ENCODE results near the gene PHC2. TPM values are rescaled to one million over a fixed set of nuclear protein-coding genes. Genes with fewer than 3 reads are reported as not detected.

PHC2 gene
- total RNA-seq, 1 donor from 2014 or later = 124 TPM

DNA sequence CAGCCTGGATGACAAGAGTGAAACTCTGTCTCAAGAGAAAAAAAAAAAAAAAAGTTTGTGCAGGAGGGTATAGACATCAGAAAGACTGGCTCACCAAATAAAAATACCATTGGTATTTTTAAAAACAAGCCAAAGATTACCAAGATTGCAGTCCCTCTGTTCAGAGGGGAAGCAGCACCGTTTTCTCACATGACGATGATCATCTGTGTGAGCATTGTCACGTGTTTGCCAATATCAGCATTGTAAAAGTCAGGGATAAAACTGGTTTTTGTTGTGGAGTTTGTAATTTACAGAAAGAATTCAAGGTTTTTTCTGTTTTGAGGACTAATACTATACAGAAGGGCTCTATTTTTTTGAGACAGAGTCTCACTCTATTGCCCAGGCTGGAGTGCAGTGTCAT is 148.1 kb downstream of the PHC2 start:
- Histone ChIP-seq H3K4me3 (no peak overlapping the region), H3K27ac (no peak overlapping the region), H3K27me3 (no peaks in the 10 kb centered on the region), H3K9me3 (no peaks in the 10 kb centered on the region), H3K36me3 (peaks cover 88% of the 10 kb centered on the region), H3K4me1 (no peaks in the 10 kb centered on the region)
- intact Hi-C loops (cut with DNase I) = no loop called here
- ATAC-seq (no peak), DNase-seq (no peak)
- TF ChIP-seq, protein P1, sequence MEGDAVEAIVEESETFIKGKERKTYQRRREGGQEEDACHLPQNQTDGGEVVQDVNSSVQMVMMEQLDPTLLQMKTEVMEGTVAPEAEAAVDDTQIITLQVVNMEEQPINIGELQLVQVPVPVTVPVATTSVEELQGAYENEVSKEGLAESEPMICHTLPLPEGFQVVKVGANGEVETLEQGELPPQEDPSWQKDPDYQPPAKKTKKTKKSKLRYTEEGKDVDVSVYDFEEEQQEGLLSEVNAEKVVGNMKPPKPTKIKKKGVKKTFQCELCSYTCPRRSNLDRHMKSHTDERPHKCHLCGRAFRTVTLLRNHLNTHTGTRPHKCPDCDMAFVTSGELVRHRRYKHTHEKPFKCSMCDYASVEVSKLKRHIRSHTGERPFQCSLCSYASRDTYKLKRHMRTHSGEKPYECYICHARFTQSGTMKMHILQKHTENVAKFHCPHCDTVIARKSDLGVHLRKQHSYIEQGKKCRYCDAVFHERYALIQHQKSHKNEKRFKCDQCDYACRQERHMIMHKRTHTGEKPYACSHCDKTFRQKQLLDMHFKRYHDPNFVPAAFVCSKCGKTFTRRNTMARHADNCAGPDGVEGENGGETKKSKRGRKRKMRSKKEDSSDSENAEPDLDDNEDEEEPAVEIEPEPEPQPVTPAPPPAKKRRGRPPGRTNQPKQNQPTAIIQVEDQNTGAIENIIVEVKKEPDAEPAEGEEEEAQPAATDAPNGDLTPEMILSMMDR (IDR thresholded peaks at IDR 0.05) = no peak

DNA sequence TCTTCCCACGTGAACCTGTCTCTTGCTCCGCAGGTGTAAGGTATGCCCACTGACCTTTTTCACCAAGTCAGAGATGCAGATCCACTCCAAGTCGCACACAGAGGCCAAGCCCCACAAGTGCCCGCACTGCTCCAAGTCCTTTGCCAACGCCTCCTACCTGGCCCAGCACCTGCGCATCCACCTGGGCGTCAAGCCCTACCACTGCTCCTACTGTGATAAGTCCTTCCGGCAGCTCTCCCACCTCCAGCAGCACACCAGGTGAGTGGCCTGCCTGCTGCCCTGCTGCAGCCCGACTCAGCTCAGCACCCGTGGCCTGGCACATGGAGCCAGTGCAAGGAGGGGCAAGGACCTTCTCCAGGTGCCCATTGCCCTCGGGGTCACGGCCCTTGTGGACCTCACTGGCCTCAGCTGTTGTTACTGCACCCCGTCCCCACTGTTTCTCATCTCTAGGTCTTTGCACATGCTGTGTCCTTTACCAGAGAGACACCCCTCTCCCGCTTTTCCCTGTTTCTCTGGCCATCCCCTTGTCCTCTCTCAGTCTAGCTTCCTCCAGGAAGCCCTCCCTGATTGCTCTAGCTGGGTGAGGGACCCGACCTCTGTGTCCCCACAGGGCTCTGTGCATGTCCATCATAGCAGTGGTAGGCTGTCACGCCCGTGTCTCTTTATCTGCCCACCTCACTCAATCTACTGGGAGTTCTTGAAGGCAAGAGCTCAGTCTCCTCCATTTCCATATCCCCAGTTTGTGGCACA is 149.2 kb downstream of the PHC2 start:
- Histone ChIP-seq H3K36me3 (peaks cover 89% of the 10 kb centered on the region), H3K27ac (no peak overlapping the region), H3K4me1 (no peaks in the 10 kb centered on the region), H3K27me3 (no peaks in the 10 kb centered on the region), H3K4me3 (no peak overlapping the region), H3K9me3 (no peaks in the 10 kb centered on the region)
- intact Hi-C loops (cut with DNase I) = no loop called here
- ATAC-seq (peak; percentile 8), DNase-seq (peak; percentile 48)
- TF ChIP-seq, protein P1 (IDR thresholded peaks at IDR 0.05) = no peak

DNA sequence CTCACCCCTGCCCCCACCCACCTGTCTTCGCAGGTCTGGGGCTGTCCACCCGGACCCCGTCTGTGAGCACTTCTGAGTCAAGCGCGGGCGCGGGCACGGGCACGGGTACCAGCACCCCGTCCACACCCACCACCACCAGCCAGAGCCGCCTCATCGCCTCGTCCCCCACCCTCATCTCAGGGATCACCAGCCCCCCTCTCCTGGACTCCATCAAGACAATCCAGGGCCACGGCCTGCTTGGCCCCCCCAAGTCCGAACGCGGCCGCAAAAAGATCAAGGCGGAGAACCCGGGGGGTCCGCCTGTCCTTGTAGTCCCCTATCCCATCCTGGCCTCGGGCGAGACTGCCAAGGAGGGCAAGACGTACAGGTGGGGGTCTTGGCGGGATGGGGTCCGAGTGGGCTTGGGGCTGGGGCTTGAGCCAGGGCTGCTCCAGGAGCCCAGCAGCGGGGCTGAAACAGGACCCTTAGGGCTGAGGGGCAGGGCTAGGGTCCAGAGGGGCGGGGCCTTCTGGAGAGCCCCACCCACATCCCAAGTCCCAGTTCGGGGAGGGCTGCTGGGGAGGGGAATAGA is 150.7 kb downstream of the PHC2 start:
- Histone ChIP-seq H3K4me1 (no peaks in the 10 kb centered on the region), H3K9me3 (no peaks in the 10 kb centered on the region), H3K27ac (no peak overlapping the region), H3K27me3 (no peaks in the 10 kb centered on the region), H3K4me3 (no peak overlapping the region), H3K36me3 (peaks cover 80% of the 10 kb centered on the region)
- peak; percentile 57 for DNase-seq
- intact Hi-C loops (cut with DNase I) = no loop called here
- TF ChIP-seq, protein P1 (IDR thresholded peaks at IDR 0.05) = no peak
- peak; percentile 21 for ATAC-seq

DNA sequence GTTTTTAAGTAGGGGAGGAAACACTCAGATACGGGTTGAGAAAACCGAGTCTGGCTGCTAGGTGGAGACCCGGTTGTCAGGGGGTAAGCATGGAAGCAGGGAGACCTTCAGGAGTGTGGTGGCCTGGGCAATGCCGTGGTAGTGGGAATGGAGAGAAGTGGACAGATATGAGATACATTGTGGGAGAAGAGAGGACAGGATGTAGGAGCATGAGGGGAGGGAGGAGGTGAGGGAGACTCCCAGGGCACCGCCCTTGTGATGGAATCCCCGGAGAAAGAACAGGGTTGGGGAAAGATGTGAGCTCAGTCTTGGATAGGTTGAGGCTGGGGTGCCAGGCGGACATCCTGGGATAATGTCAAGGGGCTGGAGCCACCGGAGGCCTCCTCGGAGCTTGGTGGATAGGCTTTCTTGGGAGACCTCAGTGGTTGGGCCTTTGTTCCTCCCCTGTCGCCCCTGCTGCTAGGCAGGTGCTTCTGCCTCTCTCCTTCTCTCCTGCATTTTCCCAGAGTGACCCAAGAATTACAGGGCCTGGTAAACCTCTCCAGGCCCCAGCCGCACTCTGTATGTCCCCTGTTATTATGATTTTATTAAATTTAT is 153.3 kb downstream of the PHC2 start:
- H3K27me3 ChIP-seq = no peaks in the 10 kb centered on the region
- no peaks in the 10 kb centered on the region for H3K9me3 ChIP-seq
- intact Hi-C loops (cut with DNase I) = no loop called here
- ATAC-seq (no peak), DNase-seq (peak; percentile 52)
- H3K27ac ChIP-seq = no peak overlapping the region
- no peaks in the 10 kb centered on the region for H3K4me1 ChIP-seq
- no peak overlapping the region for H3K4me3 ChIP-seq
- TF ChIP-seq, protein P1 (IDR thresholded peaks at IDR 0.05) = no peak
- H3K36me3 ChIP-seq = peaks cover 55% of the 10 kb centered on the region

DNA sequence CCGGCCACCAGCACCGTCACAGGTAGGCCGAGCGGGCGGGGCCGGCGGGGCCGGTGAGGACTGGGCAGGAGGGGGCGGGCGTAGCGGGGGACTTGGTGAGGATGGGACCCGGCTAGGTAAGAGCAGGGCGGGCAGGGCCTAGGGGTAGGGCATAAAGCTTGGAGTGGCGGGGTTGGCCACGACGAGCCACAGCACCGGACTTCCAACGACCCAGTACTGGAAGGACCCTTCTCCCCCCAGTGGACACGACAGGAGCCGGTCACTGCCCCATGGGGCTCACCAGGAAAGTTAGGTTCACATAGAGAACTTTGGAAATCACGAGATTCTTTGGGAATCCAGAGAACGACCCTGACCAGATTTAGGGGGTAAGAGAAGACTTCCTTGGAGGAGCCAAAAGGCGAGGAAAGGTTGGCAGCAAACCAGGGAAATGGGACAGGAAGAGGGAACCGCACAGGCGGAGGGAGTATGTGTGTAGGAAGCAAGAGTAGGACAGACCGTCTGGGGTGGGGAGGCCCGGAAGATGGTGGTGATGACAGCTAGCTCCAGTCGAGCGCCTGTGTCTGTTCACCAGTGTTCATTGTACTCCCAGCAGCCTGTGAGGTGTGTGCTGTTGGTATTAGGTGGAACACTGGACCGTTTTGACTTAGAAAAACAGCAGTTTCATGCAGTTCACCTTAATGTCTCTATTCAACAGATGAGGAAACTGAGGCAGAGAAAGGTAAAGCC is 154.2 kb downstream of the PHC2 start:
- intact Hi-C loops (cut with DNase I) = no loop called here
- Histone ChIP-seq H3K4me1 (no peaks in the 10 kb centered on the region), H3K27ac (no peak overlapping the region), H3K4me3 (no peak overlapping the region), H3K9me3 (no peaks in the 10 kb centered on the region), H3K36me3 (peaks cover 47% of the 10 kb centered on the region), H3K27me3 (no peaks in the 10 kb centered on the region)
- TF ChIP-seq, protein P1 (IDR thresholded peaks at IDR 0.05) = no peak
- ATAC-seq = no peak
- peak; percentile 49 for DNase-seq

Data from upper lobe of right lung (tissue), 1 donor.